Measurements from ENCODE around the gene VAMP3. TPM values are rescaled to one million over a fixed set of nuclear protein-coding genes. Genes with fewer than 3 reads are reported as not detected.

The VAMP3 gene
- total RNA-seq, 1 donor from 2014 or later, result 135 TPM

DNA sequence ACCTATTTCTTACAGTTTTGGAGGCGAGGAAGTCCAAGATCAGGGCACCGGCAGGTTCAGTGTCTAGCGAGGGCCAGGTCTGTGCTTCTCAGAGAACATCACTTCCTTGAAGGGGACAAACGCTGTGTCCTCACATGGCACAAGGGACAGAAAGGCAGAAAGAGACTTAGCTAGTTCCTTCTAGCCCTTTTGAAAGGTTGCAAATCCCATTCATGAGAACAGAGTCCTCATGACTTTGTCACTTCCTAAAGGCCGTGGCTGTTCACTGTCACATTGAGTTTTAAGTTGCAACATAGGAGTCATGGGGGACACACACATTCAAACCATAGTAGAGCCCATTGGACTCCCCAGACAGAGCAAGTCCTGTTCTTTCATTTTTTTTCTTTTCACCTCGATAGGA is 40.4 kb downstream of the VAMP3 start:
- no peaks in the 10 kb centered on the region for H3K4me1 ChIP-seq
- no peak overlapping the region for H3K27ac ChIP-seq
- peaks cover 10% of the 10 kb centered on the region for H3K9me3 ChIP-seq
- H3K4me3 ChIP-seq, result no peak overlapping the region
- TF ChIP-seq, protein P1, sequence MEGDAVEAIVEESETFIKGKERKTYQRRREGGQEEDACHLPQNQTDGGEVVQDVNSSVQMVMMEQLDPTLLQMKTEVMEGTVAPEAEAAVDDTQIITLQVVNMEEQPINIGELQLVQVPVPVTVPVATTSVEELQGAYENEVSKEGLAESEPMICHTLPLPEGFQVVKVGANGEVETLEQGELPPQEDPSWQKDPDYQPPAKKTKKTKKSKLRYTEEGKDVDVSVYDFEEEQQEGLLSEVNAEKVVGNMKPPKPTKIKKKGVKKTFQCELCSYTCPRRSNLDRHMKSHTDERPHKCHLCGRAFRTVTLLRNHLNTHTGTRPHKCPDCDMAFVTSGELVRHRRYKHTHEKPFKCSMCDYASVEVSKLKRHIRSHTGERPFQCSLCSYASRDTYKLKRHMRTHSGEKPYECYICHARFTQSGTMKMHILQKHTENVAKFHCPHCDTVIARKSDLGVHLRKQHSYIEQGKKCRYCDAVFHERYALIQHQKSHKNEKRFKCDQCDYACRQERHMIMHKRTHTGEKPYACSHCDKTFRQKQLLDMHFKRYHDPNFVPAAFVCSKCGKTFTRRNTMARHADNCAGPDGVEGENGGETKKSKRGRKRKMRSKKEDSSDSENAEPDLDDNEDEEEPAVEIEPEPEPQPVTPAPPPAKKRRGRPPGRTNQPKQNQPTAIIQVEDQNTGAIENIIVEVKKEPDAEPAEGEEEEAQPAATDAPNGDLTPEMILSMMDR (IDR thresholded peaks at IDR 0.05), result no peak
- no peaks in the 10 kb centered on the region for H3K27me3 ChIP-seq (ENCODE audit: low read depth)
- ATAC-seq (no peak), DNase-seq (no peak)
- intact Hi-C loops (cut with DNase I), result no loop called here
- peaks cover 75% of the 10 kb centered on the region for H3K36me3 ChIP-seq

DNA sequence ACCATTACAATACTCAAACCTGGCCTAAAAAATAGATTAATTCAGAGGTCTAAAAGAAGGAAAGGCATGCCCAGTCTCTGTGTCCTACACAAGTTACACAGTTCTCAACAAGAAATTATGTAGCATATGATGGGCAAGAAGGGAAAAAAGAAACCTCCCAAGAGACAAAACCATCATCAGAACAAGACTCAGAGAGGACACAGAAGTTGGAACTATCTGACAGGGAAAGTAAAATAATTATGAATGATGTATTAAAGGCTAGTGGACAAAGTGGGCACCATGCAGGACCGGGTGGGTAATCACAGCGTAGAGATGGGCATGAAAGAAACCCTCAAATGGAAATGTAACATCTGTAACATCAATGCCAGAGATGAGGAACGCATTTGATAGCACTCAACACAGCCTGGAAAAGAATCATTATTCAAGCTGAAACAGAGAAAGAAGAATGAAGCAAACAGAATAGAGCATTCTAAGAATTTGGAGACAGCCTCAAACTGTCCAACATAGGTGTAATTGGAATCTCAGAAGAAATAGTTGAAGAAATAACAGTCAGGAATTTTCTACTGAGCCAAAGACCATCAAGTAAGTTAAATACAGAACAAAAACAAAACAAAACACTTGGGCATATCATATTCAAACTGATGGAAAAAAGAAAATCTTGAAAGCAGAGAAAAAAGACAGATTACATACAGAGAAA is 42.7 kb downstream of the VAMP3 start:
- H3K9me3 ChIP-seq, result peaks cover 10% of the 10 kb centered on the region
- TF ChIP-seq, protein P1 (IDR thresholded peaks at IDR 0.05), result no peak
- no peak for ATAC-seq
- intact Hi-C loops (cut with DNase I), result no loop called here
- H3K27ac ChIP-seq, result no peak overlapping the region
- H3K27me3 ChIP-seq (ENCODE audit: low read depth), result no peaks in the 10 kb centered on the region
- peaks cover 85% of the 10 kb centered on the region for H3K36me3 ChIP-seq
- H3K4me1 ChIP-seq, result no peaks in the 10 kb centered on the region
- DNase-seq, result no peak
- no peak overlapping the region for H3K4me3 ChIP-seq

DNA sequence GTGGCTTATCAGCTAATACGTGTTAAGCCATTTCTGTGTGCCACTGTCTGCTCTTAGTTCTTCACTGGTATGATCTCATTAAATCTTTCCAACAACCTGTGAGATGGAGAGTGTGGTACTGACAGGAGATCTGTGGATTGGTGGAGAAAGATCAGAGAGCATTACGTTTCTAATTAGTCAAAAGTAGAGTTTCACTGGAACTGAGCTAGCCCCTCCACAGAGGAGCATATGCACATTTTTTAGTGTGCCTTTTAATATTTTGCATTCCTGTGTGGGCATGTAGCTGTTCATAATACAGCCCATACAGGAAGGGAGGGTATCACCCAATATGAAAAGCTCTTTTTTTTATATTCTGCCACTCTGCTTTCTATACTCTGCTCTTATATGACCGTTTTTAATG is 50.2 kb downstream of the VAMP3 start:
- Histone ChIP-seq H3K9me3 (no peaks in the 10 kb centered on the region), H3K36me3 (peaks cover 97% of the 10 kb centered on the region), H3K27ac (no peak overlapping the region), H3K4me3 (no peak overlapping the region), H3K27me3 (ENCODE audit: low read depth) (no peaks in the 10 kb centered on the region), H3K4me1 (no peaks in the 10 kb centered on the region)
- TF ChIP-seq, protein P1 (IDR thresholded peaks at IDR 0.05), result no peak
- no peak for DNase-seq
- ATAC-seq, result no peak
- intact Hi-C loops (cut with DNase I), result no loop called here

DNA sequence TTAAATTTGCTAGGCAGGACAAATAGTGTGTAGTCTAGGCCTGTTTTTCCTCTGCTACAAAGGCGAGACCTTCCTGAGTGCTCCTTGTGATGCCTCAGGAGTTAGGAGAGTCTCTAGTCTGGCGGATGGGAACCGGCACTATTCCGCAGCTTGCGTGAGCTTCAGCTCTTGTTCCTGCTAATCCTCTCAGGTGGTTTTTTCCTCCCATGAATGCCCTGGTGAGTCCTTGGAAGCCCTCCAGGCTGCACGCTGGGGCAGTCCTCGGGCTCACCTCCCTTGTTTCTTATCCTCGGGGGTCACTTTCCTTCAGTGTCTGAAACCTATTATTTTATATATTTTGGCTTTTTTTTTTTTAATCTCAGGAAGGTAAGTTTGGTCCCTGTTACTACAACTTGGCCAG is 53.6 kb downstream of the VAMP3 start:
- Histone ChIP-seq H3K27ac (no peak overlapping the region), H3K9me3 (no peaks in the 10 kb centered on the region), H3K27me3 (ENCODE audit: low read depth) (no peaks in the 10 kb centered on the region), H3K36me3 (peaks cover 97% of the 10 kb centered on the region), H3K4me1 (no peaks in the 10 kb centered on the region), H3K4me3 (no peak overlapping the region)
- ATAC-seq, result no peak
- TF ChIP-seq, protein P1 (IDR thresholded peaks at IDR 0.05), result no peak
- no peak for DNase-seq
- intact Hi-C loops (cut with DNase I), result no loop called here

DNA sequence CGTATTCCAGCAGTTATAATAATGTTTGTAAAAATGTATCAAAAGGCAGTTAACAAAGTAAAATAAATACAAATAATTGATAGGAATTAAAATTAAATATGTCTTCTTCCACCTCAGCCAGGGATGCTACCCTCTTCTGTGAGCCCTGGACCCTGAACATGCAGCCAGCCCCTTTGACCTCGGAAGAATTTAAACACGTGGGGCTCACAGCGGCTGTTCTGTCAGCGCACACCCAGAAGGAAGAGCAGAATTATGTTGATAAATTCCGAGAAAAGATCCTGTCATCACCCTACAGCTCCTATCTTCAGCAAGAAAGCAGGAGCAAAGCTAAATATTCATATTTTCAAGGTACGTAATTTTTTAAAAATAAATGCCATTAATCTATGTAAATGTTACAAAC is 55.3 kb downstream of the VAMP3 start:
- DNase-seq (no peak), ATAC-seq (no peak)
- no peaks in the 10 kb centered on the region for H3K9me3 ChIP-seq
- TF ChIP-seq, protein P1 (IDR thresholded peaks at IDR 0.05), result no peak
- intact Hi-C loops (cut with DNase I), result no loop called here
- peaks cover 92% of the 10 kb centered on the region for H3K36me3 ChIP-seq
- no peak overlapping the region for H3K27ac ChIP-seq
- H3K4me1 ChIP-seq, result no peaks in the 10 kb centered on the region
- no peak overlapping the region for H3K4me3 ChIP-seq
- no peaks in the 10 kb centered on the region for H3K27me3 ChIP-seq (ENCODE audit: low read depth)
